ENCODE measurements around the gene SUSD1.

The SUSD1 gene

DNA sequence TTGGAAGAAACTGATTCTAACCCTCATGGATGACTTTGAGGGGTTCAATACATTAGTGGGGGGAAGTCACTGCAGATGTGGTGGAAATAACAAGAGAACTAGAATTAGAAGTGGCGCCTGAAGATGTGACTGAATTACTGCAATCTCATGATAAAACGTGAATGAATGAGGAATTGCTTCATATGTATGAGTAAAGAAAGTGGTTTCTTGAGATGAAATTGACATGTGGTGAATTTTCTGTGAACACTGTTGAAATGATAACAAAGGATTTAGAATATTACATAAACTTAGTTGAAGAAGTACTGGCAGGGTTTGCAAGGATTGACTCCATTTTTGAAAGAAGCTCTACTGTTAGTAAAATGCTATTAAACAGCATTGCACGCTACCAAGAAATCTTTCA is 165.4 kb downstream of the SUSD1 start:
- no peak for FAIRE-seq

DNA sequence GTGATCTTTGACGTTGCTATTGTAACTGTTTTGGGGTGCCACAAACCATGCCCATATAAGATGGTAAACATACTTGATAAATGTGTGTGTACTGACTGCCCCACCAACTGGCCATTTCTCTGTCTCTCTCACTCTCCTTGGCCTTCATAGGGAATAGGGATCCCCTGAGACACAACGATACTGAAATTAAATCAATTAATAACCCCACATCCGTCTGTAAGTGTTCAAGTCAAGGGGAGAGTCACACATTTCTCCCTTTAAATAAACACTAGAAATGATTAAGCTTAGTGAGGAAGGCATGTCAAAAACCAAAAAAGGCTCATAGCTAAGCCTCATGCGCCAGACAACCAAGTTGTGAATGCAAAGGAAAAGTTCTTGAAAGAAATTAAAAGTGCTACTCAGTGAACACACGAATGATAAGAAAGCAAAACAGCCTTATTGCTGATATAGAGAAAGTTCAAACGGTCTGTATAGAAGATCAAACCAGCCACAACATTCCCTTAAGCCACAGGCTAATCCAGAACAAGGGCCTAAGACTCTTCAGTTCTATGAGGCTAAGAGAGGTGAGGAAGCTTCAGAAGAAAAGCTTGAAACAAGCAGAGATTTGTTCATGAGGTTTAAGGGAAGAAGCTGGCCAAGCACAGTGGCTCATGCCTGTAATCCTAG is 167.4 kb downstream of the SUSD1 start:
- FAIRE-seq, result no peak

DNA sequence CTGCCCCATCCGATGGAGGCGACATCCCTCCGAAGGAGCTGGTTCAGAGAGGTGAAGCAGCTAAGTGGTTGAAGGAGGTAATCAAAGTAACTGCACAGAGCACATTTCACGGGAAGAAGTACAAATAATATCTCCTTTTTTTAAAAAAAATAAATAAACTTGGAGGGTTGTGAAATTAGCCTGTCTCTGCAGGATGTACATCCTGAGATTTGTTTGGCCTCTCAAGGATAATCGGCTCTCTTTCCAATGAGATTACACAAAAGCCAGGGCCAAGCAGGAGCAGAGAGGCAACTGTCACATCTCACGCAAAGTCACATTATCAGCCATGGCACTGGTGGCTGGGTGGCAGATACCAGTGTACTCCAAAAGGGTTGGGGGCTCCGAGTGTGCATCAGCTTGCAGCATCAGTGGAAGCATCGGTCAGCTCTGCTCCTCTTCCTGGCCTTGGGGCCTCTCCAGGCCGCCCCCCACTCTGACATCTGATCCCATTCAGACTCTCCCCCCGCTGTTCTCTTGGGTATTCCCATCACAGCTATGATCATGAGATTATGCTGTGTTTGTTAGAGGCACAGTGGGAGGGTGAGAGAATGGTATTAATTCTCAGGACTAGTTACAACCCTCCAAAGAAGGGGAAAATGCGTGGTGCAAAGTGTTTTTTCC is 168.6 kb downstream of the SUSD1 start:
- no peak for FAIRE-seq

DNA sequence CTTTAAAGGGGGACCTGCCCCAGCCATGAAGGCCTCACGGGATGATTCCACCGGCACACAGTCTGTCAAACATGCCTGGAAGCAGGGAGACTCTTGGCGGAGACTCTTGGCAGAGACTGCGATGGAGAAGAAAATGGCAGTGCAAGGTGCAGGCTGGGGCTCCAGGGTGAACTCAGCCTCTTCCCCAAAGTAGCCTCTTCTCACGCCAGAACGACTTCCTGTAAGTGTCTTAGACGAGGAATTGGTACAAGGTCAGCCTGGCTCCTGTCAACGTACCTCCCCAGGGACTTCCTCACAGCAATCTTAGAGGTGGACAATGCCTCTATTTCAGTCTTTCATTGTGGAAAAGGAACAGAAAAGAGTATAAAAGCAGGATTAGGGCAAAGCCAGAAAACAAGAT is 169.2 kb downstream of the SUSD1 start:
- FAIRE-seq, result no peak

DNA sequence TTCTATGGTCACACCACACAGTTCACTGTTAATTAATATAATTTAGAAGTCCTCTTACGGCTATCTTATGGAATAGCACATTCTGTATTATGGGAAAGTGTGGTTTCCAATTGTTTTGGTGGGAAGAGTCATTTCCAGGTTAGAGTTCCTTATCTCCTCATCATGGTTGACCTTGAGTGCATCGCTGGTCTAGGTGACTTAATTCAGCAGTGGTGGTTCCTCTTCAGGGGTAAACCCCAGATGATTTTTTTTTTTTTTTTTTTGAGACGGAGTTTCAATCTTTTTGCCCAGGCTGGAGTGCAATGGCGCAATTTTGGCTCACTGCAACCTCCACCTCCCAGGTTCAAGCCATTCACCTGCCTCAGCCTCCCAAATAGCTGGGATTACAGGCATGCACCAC is 171.6 kb downstream of the SUSD1 start:
- no peak for FAIRE-seq

DNA sequence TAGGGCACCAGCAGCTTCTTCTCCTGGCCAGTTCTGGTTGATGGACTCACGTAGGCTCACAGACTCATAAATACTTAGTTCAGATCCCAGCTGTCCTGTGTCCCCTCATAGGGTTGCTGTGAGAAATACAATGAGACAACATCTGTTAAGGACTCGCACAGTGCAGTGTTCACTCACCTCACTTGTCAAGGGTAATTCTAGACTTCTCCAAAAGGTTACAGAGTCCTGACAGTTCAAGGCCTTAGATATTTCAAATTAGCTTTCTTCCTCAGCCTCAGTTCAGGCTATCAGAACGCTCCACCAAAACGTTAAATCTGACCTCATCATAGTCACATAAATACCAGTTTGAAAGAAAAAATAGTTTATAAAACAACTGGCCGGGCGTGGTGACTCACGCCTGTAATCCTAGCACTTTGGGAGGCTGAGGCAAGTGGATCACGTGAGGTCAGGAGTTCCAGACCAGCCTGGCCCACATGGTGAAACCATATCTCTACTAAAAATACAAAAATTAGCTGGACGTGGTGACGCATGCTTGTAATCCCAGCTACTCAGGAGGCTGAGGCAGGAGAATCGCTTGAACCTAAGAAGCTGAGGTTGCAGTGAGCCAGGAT is 172.1 kb downstream of the SUSD1 start:
- no peak for FAIRE-seq

DNA sequence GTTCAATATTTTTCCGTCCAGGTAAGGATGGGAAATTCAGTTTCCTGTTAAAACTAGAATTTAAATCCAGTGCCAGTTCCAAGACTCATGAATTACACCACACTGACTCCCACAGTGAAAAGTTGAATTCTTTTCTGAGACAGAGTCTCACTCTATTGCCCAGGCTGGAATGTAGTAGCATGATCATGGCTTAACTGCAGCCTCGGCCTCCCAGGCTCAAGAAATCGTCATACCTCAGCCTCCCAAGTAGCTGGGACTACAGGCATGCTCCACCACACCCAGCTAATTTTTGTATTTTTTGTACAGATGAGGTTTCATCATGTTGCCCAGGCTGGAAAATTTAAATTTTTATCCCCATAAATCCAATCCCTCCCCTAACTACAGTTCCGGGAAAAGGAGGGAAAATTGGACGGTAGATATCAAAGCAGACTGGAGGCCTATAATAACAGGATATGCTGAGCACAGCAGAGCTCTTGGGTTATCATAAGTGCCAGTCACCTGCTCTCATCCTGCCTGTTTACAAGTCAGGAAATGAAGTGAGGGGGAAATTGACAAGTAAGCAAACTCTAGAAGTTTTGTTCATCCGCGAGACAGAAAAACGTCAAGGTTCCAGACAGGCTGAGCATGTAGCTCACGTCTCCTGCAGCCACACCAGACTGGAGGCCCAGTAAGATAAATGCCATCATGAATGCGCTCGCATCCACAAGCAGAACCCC is 172.8 kb downstream of the SUSD1 start:
- FAIRE-seq, result no peak

DNA sequence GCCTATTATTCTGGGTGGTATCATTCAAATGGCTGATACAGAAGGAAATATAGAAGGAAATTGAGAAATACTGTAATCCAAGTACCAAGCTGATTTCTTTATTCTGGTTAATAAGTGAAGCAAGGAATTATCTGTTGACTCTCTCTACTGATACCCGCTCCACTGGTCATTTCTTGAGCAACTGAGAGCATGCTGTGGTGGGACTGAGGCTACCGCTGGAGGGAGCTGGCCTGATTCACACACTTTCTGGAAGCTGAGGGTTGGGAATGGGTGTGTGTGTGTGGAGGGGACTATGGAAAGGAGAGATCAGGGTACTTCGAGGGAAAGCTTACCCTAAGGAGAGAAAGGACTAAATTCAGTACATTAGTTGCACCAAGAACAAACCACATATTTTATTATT is 174.4 kb downstream of the SUSD1 start:
- FAIRE-seq, result no peak

DNA sequence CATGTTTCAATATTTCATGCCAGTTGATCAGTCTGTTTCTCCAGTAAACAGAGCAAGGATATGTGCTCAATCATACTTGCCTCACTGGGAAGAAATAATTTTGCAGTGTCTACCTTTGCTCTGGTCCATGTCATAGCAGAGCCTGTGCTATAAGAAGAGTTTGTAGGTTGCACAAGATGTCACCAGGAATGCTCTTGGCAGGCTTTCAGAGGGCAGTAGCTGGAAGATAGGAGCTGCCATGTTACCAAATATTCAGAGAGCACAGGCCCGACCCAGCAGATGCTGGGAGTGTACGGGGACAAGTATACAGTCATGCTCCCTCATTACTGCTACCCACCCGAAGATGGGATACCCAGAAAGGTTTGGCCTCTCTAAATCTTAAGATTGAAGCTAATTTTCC is 175.8 kb downstream of the SUSD1 start:
- no peak for FAIRE-seq

DNA sequence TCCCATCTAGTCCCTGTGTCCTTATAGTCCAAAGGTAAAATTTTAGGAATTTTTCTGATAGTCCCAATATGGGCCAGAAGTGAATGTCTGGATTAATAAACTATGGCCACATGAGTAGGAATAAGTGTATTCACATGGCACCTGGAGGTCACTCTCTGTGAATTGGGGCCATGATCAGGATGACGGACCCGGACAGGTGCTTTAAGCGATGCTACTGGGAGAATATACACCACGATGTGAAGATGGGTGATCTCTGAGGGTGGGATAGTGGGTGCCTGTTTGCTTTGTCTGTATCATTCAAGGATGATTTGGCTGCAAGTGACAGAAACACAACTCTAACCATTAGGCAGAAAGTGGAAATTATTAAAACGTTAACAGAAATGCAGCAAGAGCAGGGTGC is 177.3 kb downstream of the SUSD1 start:
- no peak for FAIRE-seq

DNA sequence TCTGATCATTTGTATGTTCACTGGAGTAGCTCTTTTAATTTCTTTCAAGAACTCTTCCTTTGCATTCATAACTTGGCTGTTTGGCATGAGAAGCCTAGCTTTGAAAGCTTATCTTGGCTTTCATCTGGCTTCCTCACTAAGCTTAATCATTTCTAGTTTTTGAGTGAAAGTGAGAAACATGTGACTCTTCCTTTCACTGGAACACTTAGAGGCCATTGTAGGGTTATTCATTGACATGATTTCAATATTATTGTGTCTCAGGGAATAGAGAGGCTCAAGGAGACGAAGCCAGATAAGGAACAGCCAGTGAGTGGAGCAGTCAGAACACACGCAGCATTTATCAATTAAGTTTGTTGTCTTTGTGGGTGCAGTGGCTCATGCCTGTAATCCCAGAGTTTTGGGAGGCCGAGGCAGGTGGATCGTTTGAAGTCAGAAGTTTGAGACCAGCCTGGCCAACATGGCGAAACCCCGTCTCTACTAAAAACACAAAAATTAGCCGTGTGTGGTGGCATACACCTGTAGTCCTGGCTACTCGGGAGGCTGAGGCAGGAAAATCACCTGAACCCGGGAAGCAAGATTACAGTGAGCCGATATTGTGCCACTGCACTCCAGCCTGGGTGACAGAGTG is 180.2 kb downstream of the SUSD1 start:
- no peak for FAIRE-seq

DNA sequence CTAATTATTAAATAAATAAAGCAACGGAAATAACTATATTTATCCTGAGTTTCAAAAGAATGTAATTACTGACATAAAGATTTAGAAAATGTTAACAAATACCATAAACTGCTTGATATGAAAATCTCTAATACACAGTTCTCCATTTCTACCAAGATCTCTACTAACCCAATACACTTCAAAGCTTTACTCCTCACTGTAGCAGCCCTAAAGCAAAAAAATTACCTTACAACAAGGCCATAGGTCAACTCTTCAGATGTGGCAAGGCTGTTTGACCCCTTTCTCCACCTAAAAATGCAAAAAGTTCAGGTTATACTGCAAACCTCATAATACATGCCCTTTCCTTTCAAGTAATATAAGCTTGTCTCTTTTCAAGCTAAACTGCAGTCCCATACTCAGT is 181.8 kb downstream of the SUSD1 start:
- no peak for FAIRE-seq

DNA sequence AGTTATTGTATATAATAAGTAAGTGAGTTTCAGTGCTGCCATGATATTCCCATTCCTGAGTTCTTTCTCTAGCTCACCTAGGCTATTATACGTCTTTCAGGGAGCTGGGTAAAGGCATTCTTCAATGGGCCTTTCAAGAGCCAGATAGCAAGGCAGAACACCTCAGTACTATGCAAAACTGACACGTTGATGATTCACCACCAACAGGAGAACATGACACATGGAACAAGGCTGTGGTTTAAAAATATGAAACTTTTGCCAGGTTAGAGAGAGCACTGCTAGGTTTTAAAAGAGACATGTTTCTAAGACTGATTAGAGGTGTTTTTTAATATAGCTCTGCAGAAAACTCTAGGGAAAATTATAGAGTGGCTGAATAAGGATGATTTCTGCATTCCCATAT is 182.6 kb downstream of the SUSD1 start:
- no peak for FAIRE-seq

DNA sequence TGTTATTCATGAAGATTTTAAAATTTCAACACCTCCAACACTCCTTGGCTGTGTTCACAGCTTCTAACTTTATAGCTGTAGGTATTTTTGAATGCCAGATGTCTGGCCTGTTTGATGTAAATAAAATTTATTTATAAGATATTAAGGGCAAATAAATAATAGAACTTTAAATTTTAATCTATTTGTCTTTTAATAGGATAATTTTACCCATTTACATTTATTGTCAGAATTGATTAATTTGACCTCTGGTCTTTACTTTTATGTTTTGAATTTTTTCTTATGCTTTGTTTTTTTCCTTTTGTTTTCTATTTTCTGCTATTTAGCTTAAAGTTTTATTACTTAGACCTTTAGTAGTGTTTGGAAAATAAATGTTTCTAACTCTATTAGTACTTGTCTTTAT is 183.9 kb downstream of the SUSD1 start:
- FAIRE-seq, result peak; percentile 75

Measured in A204.1 (cell line).